OCI-LY7 (cell line): ENCODE data around the gene FDXACB1. TPM values are rescaled to one million over a fixed set of nuclear protein-coding genes. Genes with fewer than 3 reads are reported as not detected.

Experiments used
- BruUV-seq: library from RNA; stranded (reverse); fragments of 400-500 nt; replicated peaks from 2 replicates; lab custom pipeline; 2021; lab: Mats Ljungman, UMichigan
- CTCF ChIA-PET: fragments of 300-600 bp; sonication (Branson Sonifier 250); formaldehyde crosslinking; loops from one replicate; lab custom pipeline; 2022; ENCODE audit warnings: antibody characterized with exemption; ENCODE audit not compliant: unreplicated experiment; lab: Charles Lee
- POLR2A ChIA-PET: fragments of 300-600 bp; sonication (Branson Sonifier 250); formaldehyde crosslinking; loops from one replicate; lab custom pipeline; 2022; ENCODE audit warnings: antibody characterized with exemption; lab: Charles Lee
- DNase-seq: peaks from one replicate; pipeline ENCODE4 v3.0.0-alpha.2; 2015; ENCODE audit warnings: low spot score
- H2AFZ ChIP-seq: fragments of 200-600 bp; sonication (generic), shearing (Covaris generic); 2 replicates; pipeline ENCODE4 v1.6.1; 2014; ENCODE audit warnings: mild to moderate bottlenecking, antibody characterized with exemption, low read length, moderate library complexity
- H3K27ac ChIP-seq: fragments of 200-600 bp; sonication (generic); 2 replicates; pipeline ENCODE4 v1.5.1; 2014; ENCODE audit warnings: mixed run types, low read depth, mild to moderate bottlenecking, moderate library complexity, low read length, inconsistent platforms; ENCODE audit not compliant: poor library complexity, severe bottlenecking
- H3K36me3 ChIP-seq: fragments of 200-600 bp; sonication (generic); 2 replicates; pipeline ENCODE4 v1.6.1; 2014; ENCODE audit warnings: mild to moderate bottlenecking, antibody characterized with exemption, low read length, moderate library complexity, mixed read lengths; ENCODE audit not compliant: insufficient read depth
- H3K4me1 ChIP-seq: fragments of 200-600 bp; sonication (generic); 2 replicates; pipeline ENCODE4 v1.5.1; 2014; ENCODE audit warnings: mild to moderate bottlenecking, low read length; ENCODE audit not compliant: insufficient read depth, poor library complexity, severe bottlenecking
- H3K4me2 ChIP-seq: fragments of 200-600 bp; sonication (generic); 2 replicates; pipeline ENCODE4 v1.6.1; 2014; ENCODE audit warnings: mild to moderate bottlenecking, low read length
- H3K4me3 ChIP-seq: fragments of 200-600 bp; sonication (generic); 2 replicates; pipeline ENCODE4 v1.5.1; 2014; ENCODE audit warnings: mild to moderate bottlenecking, low read depth, low read length; ENCODE audit not compliant: poor library complexity, severe bottlenecking
- H3K79me2 ChIP-seq: fragments of 200-600 bp; sonication (generic); 2 replicates; pipeline ENCODE4 v1.6.1; 2016; ENCODE audit warnings: low read depth, mild to moderate bottlenecking, low read length, moderate library complexity, mixed read lengths; ENCODE audit not compliant: insufficient read depth
- H3K9me2 ChIP-seq: fragments of 200-600 bp; sonication (generic); 2 replicates; pipeline ENCODE4 v1.6.1; 2016; ENCODE audit warnings: mild to moderate bottlenecking, low read length, mixed read lengths; ENCODE audit not compliant: insufficient read depth
- H3K9me3 ChIP-seq: fragments of 200-600 bp; sonication (generic); 2 replicates; pipeline ENCODE4 v1.6.1; 2014; ENCODE audit warnings: mild to moderate bottlenecking, mixed run types, low read length, mixed read lengths
- H4K20me1 ChIP-seq: fragments of 200-600 bp; sonication (generic); 2 replicates; pipeline ENCODE4 v1.6.1; 2014; ENCODE audit warnings: mild to moderate bottlenecking, antibody characterized with exemption, low read length, moderate library complexity, mixed read lengths; ENCODE audit not compliant: insufficient read depth
- CTCF ChIP-seq: fragments of 200-600 bp; sonication (generic); conservative IDR thresholded peaks from 2 replicates; pipeline ENCODE4 v1.5.1; 2014; ENCODE audit warnings: mild to moderate bottlenecking, antibody characterized with exemption, low read length, moderate library complexity, mixed read lengths
- EZH2phosphoT487 ChIP-seq: fragments of 200-600 bp; sonication (generic); IDR thresholded peaks from 2 replicates; pipeline ENCODE4 v1.6.1; 2018; ENCODE audit warnings: low read depth, borderline replicate concordance, mild to moderate bottlenecking, mixed run types, antibody characterized with exemption, low read length, moderate library complexity, mixed read lengths
- intact Hi-C: fragments of 100-400 bp; cut with micrococcal nuclease; formaldehyde crosslinking; loops from one replicate; pipeline ENCODE4 v1.10.0; 2022; ENCODE audit not compliant: unreplicated experiment
- total RNA-seq, 2 experiments: library from RNA; depleted of rRNA in 1 of 2; stranded (reverse); fragments of >200 nt in 1 of 2; shearing (Covaris generic) in 1 of 2; gene quantifications; 2 replicates each; pipeline ENCODE4 v1.2.3, GENCODE V29; 2014 to 2022

FDXACB1 gene
- total RNA-seq, 2 experiments from 2014 or later: 5.8 to 6.2 TPM

DNA sequence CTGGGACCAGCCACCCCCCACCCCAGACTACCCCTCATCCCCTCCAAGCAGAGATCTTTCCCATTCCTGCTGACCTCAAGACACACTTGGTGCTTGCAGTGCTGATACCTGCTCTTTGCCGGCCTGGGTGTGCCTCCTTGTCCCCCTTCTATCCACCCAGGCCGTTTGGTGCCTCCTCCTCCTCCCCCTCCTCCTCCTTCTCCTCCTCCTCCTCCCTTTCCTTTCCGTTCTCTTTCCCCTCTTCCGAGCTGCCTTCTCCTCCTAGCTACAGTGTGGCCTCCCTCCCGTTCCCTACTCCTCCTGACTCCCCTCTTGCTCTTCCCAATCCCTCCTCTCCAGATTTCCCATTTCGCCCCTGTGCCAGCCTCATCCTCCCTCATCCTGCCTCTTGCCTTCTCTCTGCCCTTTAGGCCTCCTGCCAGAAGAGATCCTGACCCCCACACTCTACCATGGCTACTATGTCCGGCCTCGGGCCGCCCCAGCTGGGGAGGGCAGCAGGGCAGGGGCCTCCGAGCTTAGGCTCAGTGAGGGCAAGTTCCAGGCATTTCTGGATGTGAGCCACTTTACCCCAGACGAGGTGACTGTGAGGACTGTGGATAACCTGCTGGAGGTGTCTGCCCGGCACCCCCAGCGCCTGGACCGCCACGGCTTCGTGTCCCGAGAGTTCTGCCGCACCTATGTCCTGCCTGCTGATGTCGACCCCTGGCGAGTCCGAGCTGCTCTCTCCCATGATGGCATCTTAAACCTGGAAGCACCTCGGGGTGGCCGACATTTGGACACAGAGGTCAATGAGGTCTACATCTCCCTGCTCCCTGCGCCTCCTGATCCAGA, 34.3 kb upstream of the FDXACB1 start:
- Histone ChIP-seq H3K79me2 (no peaks in the 10 kb centered on the region), H3K36me3 (no peaks in the 10 kb centered on the region), H3K4me2 (no peak overlapping the region), H3K4me1 (no peaks in the 10 kb centered on the region), H3K9me2 (no peaks in the 10 kb centered on the region), H2AFZ (no peak overlapping the region), H4K20me1 (no peaks in the 10 kb centered on the region), H3K4me3 (no peak overlapping the region), H3K27ac (no peak overlapping the region), H3K9me3 (no peaks in the 10 kb centered on the region)
- CTCF ChIA-PET: no interaction called here
- BruUV-seq: no TSS peak
- POLR2A ChIA-PET: interaction anchor here (0.8 kb wide), 1 partner anchor 13 kb away, joined by 3 read pairs; no protein-coding TSS in a partner anchor
- intact Hi-C loops: no loop called here
- no peak for DNase-seq
- TF ChIP-seq CTCF (no peak), EZH2phosphoT487 (no peak)

GRCh38 chr11:111912535-111912934, 33.6 kb upstream of the FDXACB1 start, which contains the start of gene HSPB2:
Gene HSPB2 (plus strand): TSS chr11:111912734. CDS start chr11:111912830, 96 bp downstream.
- POLR2A ChIA-PET: no interaction called here
- intact Hi-C loops: no loop called here
- DNase-seq: no peak
- H3K27ac ChIP-seq: no peak within 1 kb of the TSS
- H3K4me3 ChIP-seq: no peak within 1 kb of the TSS
- H3K9me2 ChIP-seq: no peaks in the 10 kb centered on the region
- no peaks in the 10 kb centered on the region for H4K20me1 ChIP-seq
- no peaks in the 10 kb centered on the region for H3K36me3 ChIP-seq
- TF ChIP-seq CTCF: no peak
- no peak for TF ChIP-seq EZH2phosphoT487
- H3K4me1 ChIP-seq: no peaks in the 10 kb centered on the region
- H2AFZ ChIP-seq: no peak within 1 kb of the TSS
- CTCF ChIA-PET: no interaction called here
- H3K79me2 ChIP-seq: no peaks in the 10 kb centered on the region
- no peaks in the 10 kb centered on the region for H3K9me3 ChIP-seq
- no TSS peak for BruUV-seq
- no peak within 1 kb of the TSS for H3K4me2 ChIP-seq
